HG02884 (cell line): ENCODE results near the gene IHH.

Experiments used
- ATAC-seq: cut with Tn5 transposase; IDR thresholded peaks from one replicate; pipeline ENCODE4 v1.9.1; 2021; ENCODE audit warnings: mild to moderate bottlenecking, moderate library complexity; ENCODE audit not compliant: unreplicated experiment

The IHH gene

GRCh38 chr2:219078126-219078525, 17.4 kb upstream of the IHH start:
- ATAC-seq: no peak

DNA sequence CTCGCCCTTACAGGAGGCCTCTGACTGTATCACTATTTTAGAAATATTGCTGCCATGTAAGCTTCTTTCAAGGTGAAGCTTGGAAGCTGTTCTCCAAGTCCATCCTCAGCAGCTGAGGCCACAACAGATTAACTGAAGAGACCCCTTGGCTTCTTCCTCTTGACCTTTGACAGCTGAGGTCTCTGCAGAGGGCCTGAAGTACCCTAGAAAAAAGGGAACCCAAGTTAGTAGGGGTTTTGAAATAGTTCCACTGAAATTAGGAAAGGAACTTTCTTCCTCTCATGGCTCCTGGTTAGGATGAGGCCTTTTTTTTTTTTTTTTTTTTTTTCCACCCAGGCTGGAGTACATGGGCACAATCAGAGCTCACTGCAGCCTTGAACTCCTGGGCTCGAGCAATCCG, 15.5 kb upstream of the IHH start:
- ATAC-seq: no peak

DNA sequence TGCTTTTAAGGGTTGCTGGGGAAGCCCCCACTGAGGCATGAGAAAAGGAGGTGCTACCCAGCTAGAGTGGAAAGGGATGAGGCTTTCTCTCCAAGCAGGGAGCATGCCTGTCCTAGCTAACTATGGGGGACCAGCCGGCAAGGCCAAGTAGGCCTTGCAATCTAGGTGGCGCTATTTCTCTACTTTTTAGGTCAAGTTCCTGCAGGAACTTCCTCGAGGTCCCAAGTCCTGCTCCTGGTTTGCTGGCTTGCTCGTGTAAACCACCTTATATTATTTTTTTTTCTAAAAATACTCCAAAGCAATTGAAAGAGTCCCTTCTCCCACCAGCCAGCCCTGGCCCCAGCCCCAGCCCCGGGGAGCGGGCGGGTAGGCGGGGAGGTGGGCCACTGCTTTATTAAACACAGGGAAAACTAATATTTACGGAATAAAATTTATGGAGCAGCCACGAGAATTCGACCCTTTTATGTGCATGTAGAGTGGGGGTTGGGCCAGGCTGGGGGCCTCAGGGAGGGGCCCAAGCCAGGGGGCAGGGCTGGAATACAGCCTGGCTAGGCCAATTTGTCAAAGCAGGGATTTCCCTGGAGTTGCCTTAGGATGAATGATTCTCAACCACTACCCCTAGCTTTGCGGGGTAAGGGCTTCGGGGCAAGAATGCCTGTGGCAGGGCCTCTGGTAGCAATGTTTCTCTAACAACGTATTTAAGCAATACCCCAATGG, 12.8 kb upstream of the IHH start:
- ATAC-seq: no peak

- no peak for ATAC-seq
Measured at GRCh38 chr2:219072741-219073250, 12.1 kb upstream of the IHH start.

DNA sequence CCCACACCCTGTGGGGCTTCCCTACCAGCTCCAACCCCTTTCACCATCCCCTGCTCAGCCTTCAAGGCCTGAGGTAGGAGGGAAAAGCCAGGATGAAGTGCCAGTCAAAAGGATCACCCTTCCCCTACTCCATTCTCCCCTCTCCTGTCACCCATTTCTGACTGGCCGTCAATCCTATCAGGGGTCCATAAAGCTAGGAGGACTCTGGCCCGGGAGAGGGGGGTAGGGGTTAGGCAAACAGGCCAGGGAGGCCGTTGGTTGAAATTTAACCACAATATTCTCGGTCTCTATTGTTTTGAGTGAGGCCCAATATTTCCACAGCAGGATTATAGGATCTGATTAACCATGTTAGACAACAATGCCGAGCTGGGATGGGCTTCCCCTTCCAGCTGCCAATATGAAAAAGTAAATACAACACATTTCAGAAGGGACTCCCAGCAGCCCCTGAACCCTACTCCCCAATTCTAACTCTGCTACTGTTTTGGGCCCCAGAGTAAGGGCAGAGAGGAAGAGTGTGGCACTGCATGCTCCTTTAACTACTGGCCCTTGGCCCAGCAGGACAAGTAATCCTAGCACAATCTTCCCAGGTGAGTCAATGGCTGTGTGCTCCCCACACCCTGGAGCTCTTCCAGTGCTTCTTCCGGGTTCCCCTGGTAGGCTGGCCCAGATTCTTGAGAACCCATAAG, 10.6 kb upstream of the IHH start:
- ATAC-seq: no peak

DNA sequence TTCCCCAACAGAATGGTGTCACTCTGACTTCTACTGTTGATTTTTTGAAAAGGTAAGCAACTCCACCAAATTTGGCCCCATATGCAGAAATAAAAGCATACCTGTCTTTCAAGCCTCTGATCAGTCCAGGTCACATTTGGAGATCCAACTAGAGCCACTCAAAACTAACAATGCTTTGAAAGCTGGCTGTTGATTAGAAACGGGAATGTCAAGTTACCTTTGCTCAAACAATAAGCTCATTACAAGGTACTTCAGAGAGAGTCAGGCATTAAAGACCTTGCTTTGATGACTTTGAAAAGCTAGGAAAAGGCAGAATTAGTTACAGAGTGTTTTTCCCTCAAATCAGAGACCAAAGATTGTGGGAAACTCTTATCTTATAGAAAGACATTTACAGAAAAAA, 4.8 kb upstream of the IHH start:
- no peak for ATAC-seq

DNA sequence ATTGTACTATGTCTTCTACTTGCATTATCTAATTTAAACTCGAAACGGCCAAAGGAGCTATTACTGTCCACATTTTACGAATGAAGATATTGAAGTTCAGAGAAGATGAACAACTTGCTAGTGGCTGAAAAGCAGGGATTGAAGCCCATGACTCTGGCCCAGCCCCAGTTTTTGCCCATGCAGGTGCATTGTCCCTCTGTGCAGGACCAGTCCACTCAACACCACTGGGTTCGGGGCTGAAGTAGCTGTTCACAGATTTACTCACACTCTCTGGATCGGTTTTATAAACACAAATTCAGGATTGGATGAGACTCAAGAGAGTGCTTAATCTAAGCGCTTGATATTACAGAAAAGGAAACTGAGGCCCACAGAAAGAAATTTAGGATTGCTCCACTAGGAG, 1.4 kb upstream of the IHH start:
- ATAC-seq: no peak

DNA sequence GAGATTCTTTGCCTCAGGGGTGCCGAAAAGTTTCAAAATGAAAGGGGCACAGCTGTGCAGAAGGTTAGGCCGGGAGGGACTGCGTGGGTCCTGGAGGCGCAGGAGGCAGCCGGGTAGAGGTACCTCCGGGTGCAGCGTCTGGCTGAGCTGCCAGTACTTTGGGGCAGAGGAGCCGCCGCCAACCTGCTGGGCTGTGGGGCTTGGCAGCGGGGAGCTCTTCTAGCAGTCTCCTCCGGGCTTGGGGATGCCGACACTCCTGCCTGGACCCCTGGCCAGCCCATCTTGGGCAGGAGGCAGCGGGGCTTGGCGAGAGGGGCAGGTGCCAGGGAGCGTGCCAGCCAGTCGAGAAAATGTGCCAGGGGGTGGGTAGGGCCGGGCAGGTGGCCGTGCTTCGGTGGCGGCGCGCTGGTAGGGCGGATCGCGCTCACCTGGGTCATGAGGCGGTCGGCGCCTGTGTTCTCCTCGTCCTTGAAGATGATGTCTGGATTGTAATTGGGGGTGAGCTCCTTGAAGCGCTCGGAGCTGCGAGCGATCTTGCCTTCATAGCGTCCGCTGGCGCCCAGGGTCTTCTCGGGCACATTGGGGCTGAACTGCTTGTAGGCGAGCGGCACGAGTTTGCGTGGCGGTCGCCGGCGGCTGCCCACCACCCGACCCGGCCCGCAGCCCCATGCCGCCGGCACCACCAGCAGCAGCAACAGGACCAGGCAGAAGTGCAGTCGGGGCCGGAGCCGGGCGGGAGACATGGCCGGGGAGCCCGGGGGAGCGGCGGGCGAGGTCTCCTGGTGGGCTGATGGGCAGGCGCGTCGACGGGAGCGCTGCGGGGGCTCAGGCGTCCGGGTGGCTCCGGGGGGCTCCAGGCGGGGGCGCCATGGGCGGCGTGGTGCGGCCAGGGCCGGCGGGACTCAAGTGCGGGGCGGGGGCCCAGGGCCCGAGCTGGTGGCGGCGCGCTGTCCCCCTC, 717 bp downstream of the IHH start:
- ATAC-seq: no peak

DNA sequence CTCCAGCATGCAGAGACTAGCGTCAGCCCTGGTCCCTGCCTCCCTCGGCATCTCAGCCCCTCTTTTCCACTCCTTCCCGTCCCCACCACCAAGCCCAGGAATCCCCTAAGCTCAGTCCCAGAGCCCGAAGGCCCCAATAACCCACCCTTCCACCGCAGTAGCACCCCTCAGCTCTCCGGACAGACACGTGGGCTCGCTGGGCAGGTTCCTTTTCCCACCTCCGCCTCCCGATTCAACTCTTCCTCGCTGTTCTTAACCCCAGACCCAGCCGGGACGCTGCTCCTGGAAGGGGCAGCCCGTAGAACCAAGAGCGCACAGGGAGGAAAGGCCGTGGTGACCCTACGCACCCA, 1.4 kb downstream of the IHH start:
- ATAC-seq: no peak

DNA sequence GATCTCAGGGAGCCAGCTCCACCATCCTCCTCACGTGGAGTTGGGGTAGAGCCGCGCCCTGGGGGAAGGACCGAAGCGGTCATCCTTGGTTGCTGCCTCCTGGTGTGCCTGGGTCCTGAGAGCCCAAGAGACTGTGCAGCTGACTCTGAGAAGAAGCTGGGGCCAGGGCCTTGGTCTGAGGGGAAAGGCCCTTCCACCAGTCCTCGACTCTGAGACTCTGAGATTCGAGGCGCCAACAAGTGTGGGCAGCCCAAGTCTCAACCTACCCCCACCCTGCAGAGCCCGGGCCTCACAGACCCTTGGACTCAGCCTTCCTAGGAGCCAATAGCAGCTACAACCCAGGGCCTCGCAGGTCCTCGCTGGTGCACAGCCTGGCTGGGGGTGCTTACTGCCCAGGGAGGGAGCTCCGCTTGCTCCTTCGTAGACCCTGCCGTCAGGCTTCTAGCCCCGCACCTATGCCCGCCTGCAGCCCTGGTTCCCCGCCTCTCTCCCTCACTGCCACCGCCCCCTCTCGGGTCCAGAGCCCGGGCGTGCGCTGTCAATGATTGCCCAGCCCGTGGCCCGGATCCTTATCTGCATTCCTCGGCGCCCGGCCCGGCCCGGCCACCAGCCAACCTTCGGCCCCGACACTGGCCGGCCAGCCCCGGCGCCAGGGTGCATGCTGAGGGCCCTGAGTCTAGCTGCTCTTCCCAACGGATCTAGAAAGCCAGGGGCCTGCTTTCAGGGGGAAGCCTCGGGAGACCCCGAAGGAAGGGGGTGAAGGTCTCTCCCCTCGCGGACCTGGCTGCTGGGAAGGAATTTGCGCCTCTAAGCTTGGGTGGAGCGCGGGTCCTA, 2.0 kb downstream of the IHH start:
- no peak for ATAC-seq

GRCh38 chr2:219057709-219058540, 2.8 kb downstream of the IHH start:
- ATAC-seq: peak; percentile 77

DNA sequence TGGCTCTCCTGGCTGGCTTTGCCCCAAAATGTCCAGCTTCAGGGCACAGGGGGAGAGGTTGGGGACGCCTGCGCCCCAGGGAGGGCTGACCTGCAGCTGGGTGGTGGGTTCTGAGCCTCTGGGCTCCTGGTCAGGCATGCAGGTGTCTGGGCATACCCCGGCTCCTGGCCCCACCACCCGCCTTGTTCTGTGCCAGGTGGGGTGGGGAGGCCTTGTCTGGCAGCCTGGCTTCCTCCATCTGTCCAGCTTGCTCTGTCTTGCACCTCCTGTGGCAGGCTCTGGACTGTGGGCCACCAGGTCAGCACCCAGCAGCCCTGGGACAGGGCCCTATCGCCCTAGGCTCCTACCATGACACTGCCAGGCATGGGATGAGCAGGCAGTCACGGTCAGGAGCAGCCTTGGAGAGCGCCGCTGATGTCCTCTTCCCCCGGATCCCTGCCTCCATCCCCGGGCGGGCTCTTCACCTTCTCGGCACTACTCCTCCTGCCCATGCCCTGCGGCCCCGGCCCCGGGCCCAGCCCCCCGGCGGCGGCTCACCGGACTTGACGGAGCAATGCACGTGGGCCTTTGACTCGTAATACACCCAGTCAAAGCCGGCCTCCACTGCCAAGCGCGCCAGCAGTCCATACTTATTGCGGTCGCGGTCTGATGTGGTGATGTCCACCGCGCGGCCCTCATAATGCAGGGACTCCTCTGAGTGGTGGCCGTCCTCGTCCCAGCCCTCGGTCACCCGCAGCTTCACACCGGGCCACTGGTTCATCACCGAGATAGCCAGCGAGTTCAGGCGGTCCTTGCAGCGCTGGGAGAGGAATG, 3.6 kb downstream of the IHH start:
- ATAC-seq: no peak

DNA sequence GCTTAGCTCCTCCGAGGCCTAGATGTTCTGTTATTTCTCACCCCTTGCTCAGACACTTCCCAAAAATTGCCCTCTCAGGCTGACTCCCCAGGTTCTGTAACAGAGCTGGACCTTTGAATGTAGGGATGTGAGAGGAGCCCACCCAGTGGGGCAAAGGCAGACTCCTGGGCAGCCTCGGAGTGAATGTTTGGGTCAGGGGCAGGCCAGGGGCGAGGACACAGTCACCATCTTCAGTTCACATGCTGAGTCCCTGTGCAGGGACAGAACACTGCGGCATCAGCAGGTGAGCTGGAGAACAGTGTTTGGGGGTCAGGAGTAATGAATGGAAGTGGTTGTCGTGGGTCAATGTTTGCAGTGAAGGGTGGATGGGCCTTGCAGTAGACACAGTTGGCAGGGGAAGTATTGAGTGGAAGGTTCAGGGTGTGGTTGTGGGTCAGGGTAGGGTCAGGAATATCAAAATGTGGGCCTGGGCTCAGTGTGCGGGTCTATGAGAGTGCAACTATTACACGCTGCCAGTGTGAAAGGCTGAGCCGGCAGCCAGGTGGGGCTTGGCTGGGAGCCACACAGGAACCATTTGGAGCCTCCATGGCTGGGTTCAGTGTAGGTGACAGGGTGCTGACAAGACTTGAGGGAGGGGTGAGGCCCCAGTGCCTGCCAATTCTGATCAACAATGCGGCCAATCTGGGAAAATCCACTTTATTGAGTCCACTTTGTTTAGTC, 4.4 kb downstream of the IHH start:
- ATAC-seq: no peak

DNA sequence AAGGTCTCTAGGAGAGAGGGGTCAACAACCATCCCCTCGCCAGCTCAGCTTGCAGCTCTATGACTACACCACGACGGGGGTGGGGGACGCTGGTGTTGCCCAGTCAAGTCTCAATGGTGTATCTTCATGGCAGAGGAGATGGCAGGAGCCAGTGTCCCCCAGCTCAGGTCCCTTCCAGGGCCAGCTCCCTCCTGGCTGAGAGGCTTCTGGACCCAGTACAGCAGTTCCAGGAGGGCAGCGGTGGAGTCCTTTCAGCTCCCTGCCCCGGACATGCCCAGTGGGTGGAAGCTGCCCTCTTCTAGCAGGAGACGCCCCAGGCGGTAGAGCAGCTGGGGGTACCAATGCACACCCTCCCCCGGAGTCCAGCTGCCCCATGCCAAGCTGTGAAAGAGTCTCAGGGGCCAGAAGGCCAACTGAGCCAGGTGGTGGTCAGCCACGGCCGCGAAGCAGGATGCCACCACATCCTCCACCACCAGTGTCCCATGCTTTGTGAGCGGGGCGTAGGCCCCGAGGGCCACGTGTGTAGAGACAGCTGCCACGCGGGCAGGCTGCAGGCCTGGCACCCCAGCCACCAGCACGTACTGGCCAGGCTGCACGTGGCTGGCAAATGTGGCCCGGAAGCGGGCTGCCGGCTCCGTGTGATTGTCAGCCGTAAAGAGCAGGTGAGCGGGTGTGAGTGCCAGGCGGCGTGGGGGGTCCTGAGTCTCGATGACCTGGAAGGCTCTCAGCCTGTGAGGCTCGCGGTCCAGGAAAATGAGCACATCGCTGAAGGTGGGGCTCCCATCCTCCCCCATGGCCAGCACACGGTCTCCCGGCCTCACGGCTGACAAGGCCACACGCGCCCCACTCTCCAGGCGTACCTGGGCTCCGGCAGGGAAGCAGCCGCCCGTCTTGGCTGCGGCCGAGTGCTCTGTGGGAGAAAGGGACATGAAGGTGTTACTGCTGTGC, 5.5 kb downstream of the IHH start:
- ATAC-seq: no peak

- ATAC-seq: no peak
Measured at GRCh38 chr2:219049282-219049681, 11.4 kb downstream of the IHH start.

GRCh38 chr2:219045937-219046550, 14.7 kb downstream of the IHH start:
- no peak for ATAC-seq

DNA sequence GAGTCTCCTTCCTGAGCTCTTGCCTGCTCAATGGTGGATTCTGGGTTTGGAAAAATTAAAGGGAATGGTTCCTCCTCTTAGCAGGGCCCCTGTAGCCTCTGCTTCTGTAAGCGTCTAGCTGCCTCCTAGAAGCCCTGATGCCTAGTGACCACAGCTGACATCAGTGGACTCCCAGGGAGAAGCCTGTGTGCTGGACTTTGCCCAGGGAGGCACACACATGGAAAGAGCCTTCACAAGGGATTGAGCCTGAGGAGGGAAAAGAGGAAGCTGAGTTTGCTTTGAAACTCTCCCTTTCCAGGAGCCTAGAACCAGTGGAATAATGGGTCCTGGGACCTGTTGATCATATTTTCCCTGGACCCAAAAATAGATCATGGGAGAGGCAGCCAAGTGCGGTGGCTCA, 18.0 kb downstream of the IHH start:
- no peak for ATAC-seq
